GM20000 (cell line): Measurements from ENCODE around the gene CDK9.
A peak's percentile ranks its signal among the peaks of the same experiment; 100 is the strongest.

Source experiments
- DNase-seq: peaks from one replicate; pipeline ENCODE4 v3.0.0; 2012; ENCODE audit warnings: low spot score
- CTCF ChIP-seq: IDR thresholded peaks from 2 replicates; pipeline ENCODE4 v1.5.1; 2012; ENCODE audit warnings: mild to moderate bottlenecking, control low read depth; ENCODE audit errors: extremely low read depth, missing control alignments

CDK9 gene

GRCh38 chr9:127809002-127809539 is 23.2 kb downstream of the CDK9 start:
- no peak for TF ChIP-seq CTCF
- peak; percentile 18 for DNase-seq

GRCh38 chr9:127809540-127810377 is 23.9 kb downstream of the CDK9 start:
- peak; percentile 84 for DNase-seq
- no peak for TF ChIP-seq CTCF

- no peak for TF ChIP-seq CTCF
- DNase-seq: no peak
Measured at GRCh38 chr9:127810378-127811187, 24.7 kb downstream of the CDK9 start.

- DNase-seq: no peak
- no peak for TF ChIP-seq CTCF
Measured at GRCh38 chr9:127812011-127812410, 26.2 kb downstream of the CDK9 start.

- peak; percentile 10 for DNase-seq
Measured at GRCh38 chr9:127812936-127813675, 27.3 kb downstream of the CDK9 start.

GRCh38 chr9:127813686-127814226 is 27.9 kb downstream of the CDK9 start:
- DNase-seq: peak; percentile 12
- TF ChIP-seq CTCF: no peak

More at GRCh38 chr9:127812936-127813675, 27.3 kb downstream of the CDK9 start:
- TF ChIP-seq CTCF: no peak
